Gastrocnemius medialis (tissue), 4 donors: ENCODE measurements around the gene AIF1L. TPM values are rescaled to one million over a fixed set of nuclear protein-coding genes. Genes with fewer than 3 reads are reported as not detected.

Experiments used
- ATAC-seq, 2 donors: fragments of 150-250 bp; one replicate each; pipeline ENCODE4 v1.9.1; 2016
- DNase-seq, 2 donors: peaks; one replicate each; pipeline ENCODE4 v3.0.0-alpha.2; 2019
- H3K27ac ChIP-seq, 4 donors: fragments of 200-600 bp; sonication (generic); 1 replicate in 1 of 4; 2 replicates in 3 of 4; pipeline ENCODE4 v1.5.1; 2016 to 2018; ENCODE audit warnings: mild to moderate bottlenecking in 2 of 4, moderate library complexity in 1 of 4
- H3K27me3 ChIP-seq, 3 donors: fragments of 200-600 bp; sonication (generic) in 2 of 3; 1 replicate in 1 of 3; 2 replicates in 2 of 3; pipeline versions ENCODE4 v1.5.1 to v1.6.0; 2016 to 2019; ENCODE audit warnings: mild to moderate bottlenecking in 1 of 3, moderate library complexity in 1 of 3
- H3K36me3 ChIP-seq, 2 donors: fragments of 200-600 bp; sonication (generic) in 1 of 2; one replicate each; pipeline ENCODE4 v1.5.1; 2017 to 2018
- H3K4me1 ChIP-seq, 2 donors: fragments of 200-600 bp; sonication (generic) in 1 of 2; one replicate each; pipeline ENCODE4 v1.5.1; 2016 to 2017; ENCODE audit warnings: mild to moderate bottlenecking in 2 of 2
- H3K4me3 ChIP-seq, 4 donors: fragments of 200-600 bp; sonication (generic) in 3 of 4; 1 replicate in 1 of 4; 2 replicates in 3 of 4; pipeline ENCODE4 v1.5.1; 2016 to 2019; ENCODE audit warnings: mild to moderate bottlenecking in 2 of 4
- H3K9me3 ChIP-seq, 3 donors: fragments of 200-600 bp; sonication (generic) in 2 of 3; 1 replicate in 1 of 3; 2 replicates in 2 of 3; pipeline ENCODE4 v1.5.1; 2016 to 2019
- CTCF ChIP-seq, 5 experiments: fragments of 450-650 bp in 3 of 5; fragments of 200-600 bp in 2 of 5; sonication (generic) in 2 of 5; IDR thresholded peaks in 4 of 5; conservative IDR thresholded peaks in 1 of 5; 1 replicate in 4 of 5; 2 replicates in 1 of 5; pipeline ENCODE4 v1.5.1; 2016 to 2019; ENCODE audit warnings: antibody characterized with exemption in 5 of 5, mild to moderate bottlenecking in 3 of 5, moderate library complexity in 3 of 5
- POLR2A ChIP-seq, 2 donors: fragments of 450-650 bp; IDR thresholded peaks; one replicate each; pipeline ENCODE4 v1.6.1; 2017; ENCODE audit warnings: antibody characterized with exemption in 2 of 2, mild to moderate bottlenecking in 2 of 2, moderate library complexity in 2 of 2
- in situ Hi-C, 4 donors: fragments of 200-750 bp; cut with MboI; loops; one replicate each; pipeline versions ENCODE4 v1.15.0 to v1.8.0; 2017; ENCODE audit warnings: low sequenced_read_pairs in 4 of 4
- intact Hi-C: fragments of 100-400 bp; cut with DNase I; formaldehyde crosslinking; loops from one replicate; pipeline ENCODE4 v1.15.1; 2023; ENCODE audit warnings: low total_unique reads
- total RNA-seq, 4 donors: library from RNA; depleted of rRNA; stranded (reverse); fragments of >200 nt; gene quantifications; one replicate each; pipeline versions ENCODE4 v1.1.0 to v1.2.3, GENCODE V29; 2016

The AIF1L gene
- total RNA-seq, 4 donors from 2014 or later, result 7.5 to 10.6 (median 8.9) TPM

GRCh38 chr9:131119600-131119999, 23.3 kb downstream of the AIF1L start:
- Histone ChIP-seq H3K36me3 (no peaks in the 10 kb centered on the region), H3K27ac (no peak overlapping the region), H3K9me3 (no peaks in the 10 kb centered on the region), H3K4me1 (peaks cover 1 to 2% of the 10 kb centered on the region in 2 donors), H3K4me3 (no peak overlapping the region), H3K27me3 (no peaks in the 10 kb centered on the region)
- DNase-seq, result no peak
- intact Hi-C loops, result no loop called here
- no peak for ATAC-seq
- in situ Hi-C loops, result no loop called here
- TF ChIP-seq CTCF (IDR thresholded peaks at IDR 0.05 in 4 of 5, conservative IDR thresholded peaks at IDR 0.05 in 1 of 5) (no peak), POLR2A (IDR thresholded peaks at IDR 0.05) (no peak)

GRCh38 chr9:131120620-131121228, 24.4 kb downstream of the AIF1L start:
- no peaks in the 10 kb centered on the region for H3K36me3 ChIP-seq
- ATAC-seq (no peak), DNase-seq (no peak)
- peaks cover 5 to 7% of the 10 kb centered on the region in 2 donors for H3K4me1 ChIP-seq
- H3K9me3 ChIP-seq, result no peaks in the 10 kb centered on the region
- no peak overlapping the region for H3K27ac ChIP-seq
- in situ Hi-C loops, result no loop called here
- intact Hi-C loops, result no loop called here
- TF ChIP-seq CTCF (IDR thresholded peaks at IDR 0.05 in 4 of 5, conservative IDR thresholded peaks at IDR 0.05 in 1 of 5) (no peak), POLR2A (IDR thresholded peaks at IDR 0.05) (no peak)
- no peaks in the 10 kb centered on the region for H3K27me3 ChIP-seq
- H3K4me3 ChIP-seq, result no peak overlapping the region

GRCh38 chr9:131121346-131121745, 25.0 kb downstream of the AIF1L start:
- no peak for DNase-seq
- in situ Hi-C loops, result no loop called here

GRCh38 chr9:131122158-131122557, 25.8 kb downstream of the AIF1L start:
- no peak for DNase-seq
- peaks cover 18 to 20% of the 10 kb centered on the region in 2 donors for H3K4me1 ChIP-seq
- H3K36me3 ChIP-seq, result no peaks in the 10 kb centered on the region
- intact Hi-C loops, result no loop called here
- no peak overlapping the region for H3K4me3 ChIP-seq
- H3K27ac ChIP-seq, result no peak overlapping the region
- TF ChIP-seq CTCF (IDR thresholded peaks at IDR 0.05 in 4 of 5, conservative IDR thresholded peaks at IDR 0.05 in 1 of 5), result no peak
- TF ChIP-seq POLR2A (IDR thresholded peaks at IDR 0.05), result no peak
- ATAC-seq, result no peak
- in situ Hi-C loops, result no loop called here
- no peaks in the 10 kb centered on the region for H3K27me3 ChIP-seq
- no peaks in the 10 kb centered on the region for H3K9me3 ChIP-seq

More at GRCh38 chr9:131121346-131121745, 25.0 kb downstream of the AIF1L start:
- H3K9me3 ChIP-seq, result no peaks in the 10 kb centered on the region
- no peak overlapping the region for H3K27ac ChIP-seq
- H3K4me3 ChIP-seq, result no peak overlapping the region
- H3K36me3 ChIP-seq, result no peaks in the 10 kb centered on the region
- intact Hi-C loops, result no loop called here
- ATAC-seq, result no peak
- peaks cover 10 to 11% of the 10 kb centered on the region in 2 donors for H3K4me1 ChIP-seq
- TF ChIP-seq CTCF (IDR thresholded peaks at IDR 0.05 in 4 of 5, conservative IDR thresholded peaks at IDR 0.05 in 1 of 5), result no peak
- TF ChIP-seq POLR2A (IDR thresholded peaks at IDR 0.05), result no peak
- H3K27me3 ChIP-seq, result no peaks in the 10 kb centered on the region

- Histone ChIP-seq H3K36me3 (peaks cover 0 to 26% of the 10 kb centered on the region in 2 donors), H3K27ac (peak overlapping the region; percentile 81 to 93 (median 91)), H3K9me3 (no peaks in the 10 kb centered on the region), H3K4me3 (peak overlapping the region; percentile 91 to 98 (median 94)), H3K4me1 (peaks cover 20 to 21% of the 10 kb centered on the region in 2 donors), H3K27me3 (no peaks in the 10 kb centered on the region)
- DNase-seq (no peak), ATAC-seq (peak; percentile 8 to 25)
- intact Hi-C loops, result no loop called here
- TF ChIP-seq POLR2A (IDR thresholded peaks at IDR 0.05), result no peak
- no peak for TF ChIP-seq CTCF (IDR thresholded peaks at IDR 0.05 in 4 of 5, conservative IDR thresholded peaks at IDR 0.05 in 1 of 5)
- in situ Hi-C loops, result loop anchor here in 1 of 4 donors (25.0 kb wide), 1 partner anchor 1162 kb away; no protein-coding TSS in a partner anchor
These were observed 28.6 kb downstream of the AIF1L start for GRCh38 chr9:131125038-131125287.
